NAMALWA (cell line): Measurements from ENCODE around the gene SLC46A1.
"Not testable (repeated sequence)": the region's sequence is repeated elsewhere in the genome, so short reads cannot be mapped to it uniquely, and the experiment has no call there.

ENCODE experiments used
- DNase-seq: peaks from one replicate; pipeline ENCODE4 v3.0.0-alpha.2; 2015; ENCODE audit warnings: low spot score

SLC46A1 gene

GRCh38 chr17:28405632-28406472 is at the start of gene SLC46A1:
TSS of gene SLC46A1 (minus strand) at chr17:28406212. CDS start at chr17:28406114, 98 bp downstream.
- peak; percentile 54 for DNase-seq

- no peak for DNase-seq
Measured at GRCh38 chr17:28449859-28450258, 43.8 kb upstream of the SLC46A1 start.

- no peak for DNase-seq
Measured at GRCh38 chr17:28447396-28447760, 41.4 kb upstream of the SLC46A1 start.

GRCh38 chr17:28446716-28447395 is 40.8 kb upstream of the SLC46A1 start:
- no peak for DNase-seq

- DNase-seq: no peak
Measured at GRCh38 chr17:28443901-28444638, 38.1 kb upstream of the SLC46A1 start.

GRCh38 chr17:28434326-28434725 is 28.3 kb upstream of the SLC46A1 start:
- not testable (repeated sequence) for DNase-seq

- no peak for DNase-seq
Measured at GRCh38 chr17:28433721-28434120, 27.7 kb upstream of the SLC46A1 start.

- DNase-seq: not testable (repeated sequence)
Measured at GRCh38 chr17:28427982-28428381, 22.0 kb upstream of the SLC46A1 start.

- no peak for DNase-seq
Measured at GRCh38 chr17:28427371-28427770, 21.4 kb upstream of the SLC46A1 start.

GRCh38 chr17:28426081-28426519 is 20.1 kb upstream of the SLC46A1 start:
- DNase-seq: no peak

GRCh38 chr17:28425206-28425605 is 19.2 kb upstream of the SLC46A1 start:
- no peak for DNase-seq

- no peak for DNase-seq
Measured at GRCh38 chr17:28421787-28422305, 15.8 kb upstream of the SLC46A1 start.

- DNase-seq: peak; percentile 80
Measured at GRCh38 chr17:28416703-28417311, 10.8 kb upstream of the SLC46A1 start.

GRCh38 chr17:28415886-28416285 is 9.9 kb upstream of the SLC46A1 start:
- no peak for DNase-seq

GRCh38 chr17:28413804-28414203 is 7.8 kb upstream of the SLC46A1 start:
- no peak for DNase-seq

GRCh38 chr17:28412099-28412498 is 6.1 kb upstream of the SLC46A1 start:
- DNase-seq: no peak

GRCh38 chr17:28407974-28408306 is 1.9 kb upstream of the SLC46A1 start:
- DNase-seq: no peak

GRCh38 chr17:28407130-28407973 is 1.3 kb upstream of the SLC46A1 start:
- no peak for DNase-seq

- no peak for DNase-seq
Measured at GRCh38 chr17:28406473-28406814, 432 bp upstream of the SLC46A1 start.

- DNase-seq: no peak
Measured at GRCh38 chr17:28404812-28405570, 1.0 kb downstream of the SLC46A1 start.

GRCh38 chr17:28404461-28404811 is 1.6 kb downstream of the SLC46A1 start:
- no peak for DNase-seq
